CD4-positive, alpha-beta T cell (primary cell): ENCODE measurements around the gene NTRK2. TPM values are rescaled to one million over a fixed set of nuclear protein-coding genes. Genes with fewer than 3 reads are reported as not detected.

ENCODE experiments used
- ATAC-seq: fragments of 200-7000 bp; cut with Tn5 transposase; one replicate; pipeline ENCODE4 v1.10.0; 2022; ENCODE audit warnings: mild to moderate bottlenecking; ENCODE audit not compliant: poor library complexity
- CTCF ChIA-PET: fragments of 350-600 bp; sonication (Branson Sonifier 250); formaldehyde crosslinking; loops from one replicate; lab custom pipeline; 2021; ENCODE audit warnings: antibody characterized with exemption, inconsistent platforms; lab: Charles Lee
- POLR2A ChIA-PET: fragments of 350-600 bp; sonication (Branson Sonifier 250); formaldehyde crosslinking; loops from one replicate; lab custom pipeline; 2021; ENCODE audit warnings: antibody characterized with exemption, inconsistent platforms; lab: Charles Lee
- DNase-seq, 14 experiments: peaks; one replicate each; pipeline ENCODE4 v3.0.0-alpha.2; 2013 to 2020; ENCODE audit warnings: mixed read lengths in 2 of 14
- H3K27ac ChIP-seq, 2 donors: one replicate each; pipeline versions ENCODE4 v1.5.1 to v1.7.0; 2013; ENCODE audit warnings: low read length in 2 of 2, low read depth in 1 of 2, mild to moderate bottlenecking in 1 of 2
- H3K27me3 ChIP-seq, 2 experiments: 1 replicate in 1 of 2; 2 replicates in 1 of 2; pipeline versions ENCODE4 v1.6.1 to v1.7.0; 2013; ENCODE audit warnings: low read length in 2 of 2, control low read depth in 1 of 2, mild to moderate bottlenecking in 1 of 2, moderate library complexity in 1 of 2; ENCODE audit not compliant: insufficient read depth in 2 of 2, control insufficient read depth in 1 of 2
- H3K36me3 ChIP-seq: one replicate; pipeline ENCODE4 v1.6.1; 2013; ENCODE audit warnings: low read length, control low read depth; ENCODE audit not compliant: insufficient read depth
- H3K4me1 ChIP-seq: one replicate; pipeline ENCODE4 v1.6.1; 2013; ENCODE audit warnings: low read length, control low read depth; ENCODE audit not compliant: insufficient read depth
- H3K4me3 ChIP-seq: one replicate; pipeline ENCODE4 v1.5.1; 2013; ENCODE audit warnings: mild to moderate bottlenecking, low read length, moderate library complexity
- H3K9me3 ChIP-seq, 2 experiments: 1 replicate in 1 of 2; 2 replicates in 1 of 2; pipeline versions ENCODE4 v1.6.1 to v1.7.0; 2013; ENCODE audit warnings: low read length in 2 of 2, mild to moderate bottlenecking in 2 of 2, control low read depth in 1 of 2, moderate library complexity in 1 of 2; ENCODE audit not compliant: control insufficient read depth in 1 of 2, insufficient read depth in 1 of 2
- H3K27ac Mint-ChIP-seq: one replicate; pipeline ENCODE4 v1.8.0; 2020; ENCODE audit warnings: mixed read lengths
- H3K27me3 Mint-ChIP-seq: one replicate; pipeline ENCODE4 v1.8.0; 2021; ENCODE audit warnings: mixed read lengths
- H3K36me3 Mint-ChIP-seq: one replicate; pipeline ENCODE4 v1.8.0; 2021; ENCODE audit warnings: low read depth, mixed read lengths
- H3K4me1 Mint-ChIP-seq: one replicate; pipeline ENCODE4 v1.8.0; 2021; ENCODE audit warnings: low read depth, mixed read lengths
- H3K4me3 Mint-ChIP-seq: one replicate; pipeline ENCODE4 v1.8.0; 2020; ENCODE audit warnings: mild to moderate bottlenecking, mixed read lengths
- H3K9me3 Mint-ChIP-seq: one replicate; pipeline ENCODE4 v1.8.0; 2020; ENCODE audit warnings: mixed read lengths
- intact Hi-C, 2 experiments: fragments of 100-400 bp; cut with DNase I in 1 of 2; cut with micrococcal nuclease in 1 of 2; formaldehyde crosslinking; loops; one replicate each; pipeline versions ENCODE4 v1.15.1 to v1.9.0; 2023 to 2025; cut with DNase I, micrococcal nuclease
- total RNA-seq, 174 experiments: library from RNA in 2 of 174; stranded (reverse) in 2 of 174; gene quantifications; one replicate each; pipeline ENCODE4 v1.2.3 and lab custom pipeline; 2021 to 2026
- TF ChIP-seq, protein P1 (sequence below): fragments of 200-600 bp; IDR thresholded peaks from one replicate; pipeline ENCODE4 v1.8.0; 2022; ENCODE audit warnings: antibody characterized with exemption, mild to moderate bottlenecking

The NTRK2 gene
- total RNA-seq, 2 experiments from 2014 or later: 0.06 to 0.14 TPM

- POLR2A ChIA-PET: no interaction called here
- intact Hi-C loops: no loop called here
- CTCF ChIA-PET: no interaction called here
- Histone ChIP-seq H3K27me3 (no peaks in the 10 kb centered on the region), H3K9me3 (no peaks in the 10 kb centered on the region), H3K4me1 (no peaks in the 10 kb centered on the region), H3K27ac (no peak overlapping the region), H3K4me3 (no peak overlapping the region), H3K36me3 (no peaks in the 10 kb centered on the region)
- no peaks in the 10 kb centered on the region for H3K36me3 Mint-ChIP-seq
- no peak overlapping the region for H3K27ac Mint-ChIP-seq
- ATAC-seq (no peak), DNase-seq (no peak)
- no peaks in the 10 kb centered on the region for H3K9me3 Mint-ChIP-seq
- peaks cover 10% of the 10 kb centered on the region for H3K27me3 Mint-ChIP-seq
- H3K4me3 Mint-ChIP-seq: no peak overlapping the region
- TF ChIP-seq, protein P1, sequence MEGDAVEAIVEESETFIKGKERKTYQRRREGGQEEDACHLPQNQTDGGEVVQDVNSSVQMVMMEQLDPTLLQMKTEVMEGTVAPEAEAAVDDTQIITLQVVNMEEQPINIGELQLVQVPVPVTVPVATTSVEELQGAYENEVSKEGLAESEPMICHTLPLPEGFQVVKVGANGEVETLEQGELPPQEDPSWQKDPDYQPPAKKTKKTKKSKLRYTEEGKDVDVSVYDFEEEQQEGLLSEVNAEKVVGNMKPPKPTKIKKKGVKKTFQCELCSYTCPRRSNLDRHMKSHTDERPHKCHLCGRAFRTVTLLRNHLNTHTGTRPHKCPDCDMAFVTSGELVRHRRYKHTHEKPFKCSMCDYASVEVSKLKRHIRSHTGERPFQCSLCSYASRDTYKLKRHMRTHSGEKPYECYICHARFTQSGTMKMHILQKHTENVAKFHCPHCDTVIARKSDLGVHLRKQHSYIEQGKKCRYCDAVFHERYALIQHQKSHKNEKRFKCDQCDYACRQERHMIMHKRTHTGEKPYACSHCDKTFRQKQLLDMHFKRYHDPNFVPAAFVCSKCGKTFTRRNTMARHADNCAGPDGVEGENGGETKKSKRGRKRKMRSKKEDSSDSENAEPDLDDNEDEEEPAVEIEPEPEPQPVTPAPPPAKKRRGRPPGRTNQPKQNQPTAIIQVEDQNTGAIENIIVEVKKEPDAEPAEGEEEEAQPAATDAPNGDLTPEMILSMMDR: no peak
- H3K4me1 Mint-ChIP-seq: no peaks in the 10 kb centered on the region
Observed at GRCh38 chr9:84811751-84812074, 142.2 kb downstream of the NTRK2 start.

- Histone ChIP-seq H3K9me3 (no peaks in the 10 kb centered on the region), H3K36me3 (no peaks in the 10 kb centered on the region), H3K27me3 (no peaks in the 10 kb centered on the region), H3K27ac (no peak overlapping the region), H3K4me3 (no peak overlapping the region), H3K4me1 (no peaks in the 10 kb centered on the region)
- ATAC-seq (no peak), DNase-seq (no peak)
- H3K4me3 Mint-ChIP-seq: no peak overlapping the region
- CTCF ChIA-PET: no interaction called here
- no peaks in the 10 kb centered on the region for H3K4me1 Mint-ChIP-seq
- no peaks in the 10 kb centered on the region for H3K36me3 Mint-ChIP-seq
- no peak overlapping the region for H3K27ac Mint-ChIP-seq
- peaks cover 8% of the 10 kb centered on the region for H3K27me3 Mint-ChIP-seq
- intact Hi-C loops: no loop called here
- H3K9me3 Mint-ChIP-seq: no peaks in the 10 kb centered on the region
- TF ChIP-seq, protein P1: no peak
- POLR2A ChIA-PET: no interaction called here
Observed at GRCh38 chr9:84812355-84812754, 142.8 kb downstream of the NTRK2 start.

DNA sequence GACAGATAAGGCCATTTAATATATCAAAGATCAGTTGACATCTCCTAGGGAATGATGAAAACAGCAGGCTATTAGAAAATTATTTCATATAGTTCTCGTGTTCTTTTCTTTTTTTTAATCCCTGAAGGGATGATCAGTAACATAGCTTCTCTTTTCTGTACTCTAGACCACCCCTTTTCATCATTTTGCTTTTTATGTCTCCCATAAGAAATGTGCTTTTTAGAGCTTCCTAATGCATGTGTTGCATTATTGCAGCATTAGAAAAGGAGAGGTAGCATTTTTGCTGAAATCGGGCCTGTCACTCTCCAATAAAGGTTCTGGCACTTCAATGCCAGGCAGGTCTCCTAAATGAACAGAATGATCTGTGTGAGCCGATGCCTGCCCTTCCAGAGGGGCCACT, 143.3 kb downstream of the NTRK2 start:
- TF ChIP-seq, protein P1: no peak
- Histone ChIP-seq H3K4me3 (no peak overlapping the region), H3K9me3 (no peaks in the 10 kb centered on the region), H3K27ac (no peak overlapping the region), H3K27me3 (no peaks in the 10 kb centered on the region), H3K36me3 (no peaks in the 10 kb centered on the region), H3K4me1 (no peaks in the 10 kb centered on the region)
- Mint-ChIP-seq H3K27me3 (peaks cover 5% of the 10 kb centered on the region), H3K9me3 (no peaks in the 10 kb centered on the region), H3K4me1 (no peaks in the 10 kb centered on the region), H3K4me3 (no peak overlapping the region), H3K36me3 (no peaks in the 10 kb centered on the region), H3K27ac (no peak overlapping the region)
- ATAC-seq (no peak), DNase-seq (no peak)
- ChIA-PET CTCF (no interaction called here), POLR2A (no interaction called here)
- intact Hi-C loops: no loop called here
